NCI-H1694 treated with DMSO at 0.1 percent for 48 hours (cell line): ENCODE measurements around the gene SH3GL3.

Experiments
- DNase-seq: peaks from one replicate; lab custom pipeline; 2025; lab: John Stamatoyannopoulos, UW

The SH3GL3 gene

DNA sequence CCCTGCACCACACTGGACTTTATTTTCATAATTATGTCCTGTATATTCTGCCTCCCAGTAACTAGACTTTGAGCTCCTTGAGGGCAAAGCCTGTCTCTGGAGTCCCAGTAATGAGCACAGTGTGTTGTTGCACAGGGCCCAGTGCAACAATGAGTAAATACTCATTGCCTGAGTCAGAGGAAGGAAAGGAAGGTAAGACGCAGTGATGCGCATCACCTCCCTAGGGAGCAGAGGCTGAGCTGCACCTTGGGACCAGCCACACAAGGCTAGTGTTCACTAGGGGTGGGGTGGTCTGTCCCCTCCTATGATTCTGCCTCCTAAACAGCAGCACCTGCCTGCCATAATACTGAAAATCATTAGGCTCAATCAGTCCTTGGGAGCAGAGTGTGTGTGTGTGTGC is 120.2 kb downstream of the SH3GL3 start:
- DNase-seq, result no peak

DNA sequence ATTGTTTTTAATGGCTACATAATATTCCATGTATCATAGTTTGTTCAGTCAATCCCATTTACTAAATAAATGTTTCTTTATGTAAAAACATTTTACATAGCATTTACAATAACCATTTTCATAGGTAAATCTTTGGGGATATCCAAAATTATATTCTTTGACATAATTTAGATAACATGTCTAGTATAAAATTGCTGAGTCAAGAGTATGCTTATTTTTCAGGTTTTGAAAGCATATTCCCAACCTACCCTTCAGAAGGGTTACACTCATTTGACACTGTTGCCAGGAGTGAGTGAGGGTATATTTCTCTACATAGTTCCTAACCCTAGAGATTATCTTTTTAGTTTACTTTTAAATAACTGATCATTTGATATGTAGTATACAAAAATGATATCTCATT is 122.2 kb downstream of the SH3GL3 start:
- no peak for DNase-seq

DNA sequence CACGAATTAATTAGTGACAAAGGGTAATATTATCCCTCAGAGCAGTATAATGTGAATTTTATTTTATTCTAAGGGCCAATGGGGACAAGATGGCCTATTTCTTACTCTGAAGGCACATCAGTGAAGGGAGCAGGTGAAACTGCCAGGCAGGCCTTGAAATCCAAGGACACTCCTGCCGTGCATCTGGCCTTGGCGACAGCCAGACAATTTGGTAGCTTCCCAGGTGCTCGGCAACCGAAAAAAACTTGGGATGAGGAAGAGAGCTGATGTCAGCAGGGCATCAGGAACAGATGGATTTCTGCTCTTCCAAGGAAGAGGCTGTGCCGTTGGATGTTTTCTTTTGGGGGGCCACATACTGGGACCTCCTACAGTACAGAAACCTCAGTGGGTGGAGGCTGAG is 123.6 kb downstream of the SH3GL3 start:
- DNase-seq, result no peak

DNA sequence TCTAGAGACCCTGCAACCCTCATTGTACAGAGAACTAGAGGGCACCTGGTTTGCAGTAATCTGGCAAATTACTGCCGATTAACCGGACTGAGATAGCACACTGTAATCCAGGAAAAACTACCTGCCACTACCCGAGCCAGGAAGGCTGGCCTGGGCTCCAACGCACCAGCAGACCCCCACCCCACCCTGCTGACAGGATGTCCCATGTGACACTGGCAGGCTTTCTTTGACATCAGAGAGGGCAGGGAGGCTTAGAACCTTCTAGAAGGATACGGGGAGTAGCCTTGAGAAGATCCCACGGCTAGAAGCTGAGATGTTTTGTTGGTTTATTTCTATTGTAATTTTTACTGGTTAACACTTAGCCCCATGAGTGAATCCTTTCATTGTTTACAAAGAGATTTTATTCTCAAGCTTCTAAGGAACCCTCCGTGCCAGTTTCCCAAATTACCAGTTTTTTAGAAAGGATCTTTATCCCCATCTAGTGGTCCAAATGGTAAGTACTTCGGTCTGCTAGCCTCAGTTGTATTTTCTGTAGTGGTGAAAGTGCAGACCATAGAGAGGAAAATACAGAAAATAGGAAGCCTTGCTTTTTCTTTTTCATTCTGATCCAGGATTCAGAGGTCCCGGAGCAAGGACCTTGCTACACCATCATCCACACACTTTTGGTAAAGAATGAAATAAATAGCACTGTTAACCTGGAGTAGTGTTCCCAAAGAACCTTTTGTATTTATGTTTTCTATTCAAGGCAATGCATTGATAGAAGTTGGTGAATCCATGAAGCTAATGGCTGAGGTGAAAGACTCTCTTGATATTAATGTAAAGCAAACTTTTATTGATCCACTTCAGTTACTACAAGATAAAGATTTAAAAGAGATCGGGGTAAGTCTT is 124.9 kb downstream of the SH3GL3 start:
- no peak for DNase-seq

DNA sequence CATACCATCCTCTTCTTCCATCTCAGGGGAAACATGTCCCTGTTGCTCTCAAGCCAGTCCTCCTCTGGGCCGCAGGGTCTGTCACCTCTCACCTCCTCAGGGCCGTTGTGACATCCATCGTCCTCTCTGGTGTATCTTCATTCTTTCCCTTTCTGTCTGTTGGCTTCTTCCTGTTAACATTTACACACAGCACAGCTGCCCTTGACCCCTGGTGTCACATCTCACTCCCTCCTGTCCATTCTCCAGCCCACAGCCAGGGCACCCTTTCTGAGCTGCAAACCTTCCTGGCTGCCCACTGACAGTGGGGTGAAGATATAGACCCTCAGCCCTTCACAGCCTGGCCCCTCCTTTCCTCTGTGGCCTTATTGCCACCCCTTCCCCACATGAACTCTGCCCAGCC is 127.2 kb downstream of the SH3GL3 start:
- DNase-seq, result no peak

DNA sequence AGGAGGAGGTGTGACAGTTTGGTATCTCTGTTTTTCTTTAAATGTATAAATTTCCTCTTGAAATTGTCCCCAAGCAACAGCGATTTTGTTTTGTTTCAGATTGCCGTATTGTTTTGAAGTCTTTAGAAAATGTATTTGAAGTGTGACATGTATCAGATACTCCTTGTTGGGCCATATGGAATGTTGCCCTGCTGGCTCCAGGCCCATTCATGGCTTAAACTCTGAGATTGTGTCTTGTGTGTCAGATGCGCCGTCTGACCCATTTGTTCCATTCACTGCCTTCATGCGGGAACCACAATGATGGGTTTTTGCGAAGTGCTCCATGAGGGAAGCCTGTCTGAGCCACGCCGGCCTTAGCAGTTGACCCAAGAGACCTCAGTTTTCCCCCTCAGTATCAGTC is 131.6 kb downstream of the SH3GL3 start:
- DNase-seq, result no peak

DNA sequence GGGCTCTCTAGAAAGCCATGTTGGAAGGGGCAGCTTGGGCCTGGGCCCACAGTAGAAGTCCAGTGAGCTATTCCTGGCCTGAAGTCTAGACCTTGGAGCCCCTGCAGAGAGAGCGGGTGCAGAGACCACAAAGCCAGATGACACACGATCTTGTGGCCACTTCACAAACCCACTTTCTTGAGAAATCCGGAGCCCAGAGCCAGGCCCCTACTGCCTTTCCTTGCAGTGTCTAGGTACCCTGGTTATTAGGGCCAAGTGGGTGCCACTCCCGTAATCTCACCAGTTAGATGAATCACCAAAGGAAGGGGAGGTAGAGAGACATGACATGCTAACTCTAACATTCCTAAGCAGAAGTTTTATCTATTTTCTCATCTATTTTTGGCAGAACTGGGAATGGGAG is 134.2 kb downstream of the SH3GL3 start:
- DNase-seq, result no peak

DNA sequence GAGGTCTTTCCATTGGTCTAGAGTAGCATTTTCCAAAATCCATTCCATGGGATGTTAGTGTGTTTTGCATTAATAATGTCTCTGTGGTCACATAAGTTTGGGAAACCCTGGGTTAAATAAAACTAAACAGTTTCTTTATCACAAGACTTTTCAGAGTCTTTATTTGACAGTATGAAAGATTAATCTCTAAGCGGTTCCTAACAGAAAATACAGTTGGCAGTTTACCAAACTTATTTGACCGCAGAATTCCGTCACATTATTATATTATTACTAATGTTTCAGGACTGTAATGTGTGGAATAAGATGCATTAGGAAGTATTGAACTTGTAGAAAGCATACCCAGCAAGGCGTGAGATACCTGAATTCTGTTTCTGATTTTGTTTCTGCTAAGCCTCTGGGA is 135.2 kb downstream of the SH3GL3 start:
- DNase-seq, result no peak

DNA sequence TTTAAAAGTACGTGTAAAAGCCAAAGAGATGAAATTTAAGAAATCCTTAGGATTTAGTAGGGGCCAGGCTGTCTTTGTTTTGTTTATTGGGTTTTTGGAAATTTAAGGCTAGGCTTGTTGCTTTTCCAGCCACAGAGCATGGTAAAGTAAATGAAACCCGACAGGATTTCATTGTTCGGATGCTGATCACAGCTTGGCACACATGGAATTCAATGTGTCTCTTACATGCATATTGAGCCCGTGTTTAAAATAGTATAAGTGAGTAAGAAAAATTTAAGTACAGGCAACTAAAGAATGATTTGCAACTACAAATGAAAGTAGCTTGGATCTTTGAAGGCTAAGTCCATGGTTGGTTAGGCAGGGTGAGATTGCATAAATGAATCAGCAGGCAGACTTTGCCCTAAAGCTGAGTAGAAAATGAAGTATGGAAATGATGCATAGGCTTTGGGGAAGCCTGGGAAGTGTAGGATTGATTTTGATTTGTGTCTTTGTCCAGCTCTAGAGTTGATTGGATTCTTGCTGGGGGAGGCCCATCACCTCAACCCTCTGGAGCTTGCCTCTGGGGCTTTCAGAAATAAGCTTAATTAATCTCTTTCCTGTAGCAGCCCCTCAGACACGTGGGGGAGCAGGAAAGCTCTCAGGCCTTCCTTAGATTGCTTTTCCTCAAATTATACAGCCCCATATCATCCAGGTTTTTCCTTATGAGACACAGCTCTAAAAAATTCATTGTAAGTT is 138.6 kb downstream of the SH3GL3 start:
- DNase-seq, result no peak

DNA sequence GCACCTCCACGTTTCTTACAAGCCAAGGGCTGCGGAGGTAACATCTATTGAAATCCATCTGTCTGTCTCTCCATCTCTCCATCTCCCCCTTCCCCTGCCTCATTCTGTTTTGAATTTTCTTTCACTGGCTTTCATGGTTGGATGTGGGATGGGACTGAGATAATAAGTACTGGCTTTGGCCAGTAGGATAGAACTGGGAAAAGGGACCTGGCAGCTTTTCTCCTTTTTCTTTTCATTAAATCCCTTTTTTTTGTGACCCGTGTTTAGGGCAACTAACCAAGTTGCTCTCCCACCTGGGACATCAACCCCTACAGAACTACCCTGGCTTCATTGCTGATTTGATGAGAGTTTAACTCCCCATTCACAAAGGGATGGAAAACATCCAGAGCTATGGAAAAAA is 139.9 kb downstream of the SH3GL3 start:
- DNase-seq, result no peak

DNA sequence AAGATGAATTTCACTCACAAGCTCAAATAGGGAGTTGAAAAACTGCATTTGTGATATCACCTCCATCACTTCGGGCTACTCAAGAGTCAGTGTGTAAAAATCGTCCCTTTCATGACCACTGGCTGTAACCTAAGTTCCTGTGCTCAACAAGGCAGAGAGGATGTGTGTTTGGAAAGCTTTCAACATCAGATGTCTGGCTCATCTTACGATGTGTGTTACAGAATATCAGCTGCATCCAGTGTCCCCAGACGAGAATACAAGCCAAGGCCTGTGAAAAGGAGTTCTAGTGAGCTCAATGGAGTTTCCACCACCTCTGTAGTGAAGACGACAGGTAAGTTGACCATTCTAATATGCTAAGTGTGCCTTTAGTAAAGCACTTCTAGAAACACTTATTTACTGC is 141.3 kb downstream of the SH3GL3 start:
- no peak for DNase-seq

DNA sequence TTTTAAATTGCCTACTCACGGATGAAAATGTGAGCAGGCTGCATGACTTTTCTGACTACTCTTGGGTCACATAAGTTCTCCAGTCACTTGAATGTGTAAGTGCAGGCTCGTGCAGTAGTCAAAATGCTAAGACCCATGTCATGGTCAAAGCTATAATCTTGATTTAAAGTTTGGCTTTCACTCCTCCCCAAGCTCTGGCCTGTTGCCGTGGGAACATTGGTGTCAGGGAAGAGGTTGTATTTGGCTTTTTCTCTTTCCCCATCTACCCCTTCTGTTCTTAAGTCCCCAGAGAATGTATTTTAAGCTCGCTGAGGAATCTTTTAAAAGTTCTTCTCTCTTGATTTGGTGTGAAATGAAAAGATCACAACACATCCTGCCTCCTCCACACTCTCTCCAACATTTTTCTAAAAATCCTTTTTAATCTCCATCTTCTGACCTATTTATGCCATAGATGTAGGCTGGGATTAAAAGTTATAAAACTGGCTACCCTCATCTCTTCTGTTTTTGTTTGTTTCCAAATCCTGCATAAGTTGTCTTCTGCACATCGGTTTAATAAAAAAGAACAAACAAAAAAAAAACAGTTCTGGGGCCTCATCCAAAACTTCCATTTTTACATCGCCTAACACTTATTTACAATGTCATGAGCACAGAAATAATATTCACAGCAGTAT is 145.4 kb downstream of the SH3GL3 start:
- no peak for DNase-seq

DNA sequence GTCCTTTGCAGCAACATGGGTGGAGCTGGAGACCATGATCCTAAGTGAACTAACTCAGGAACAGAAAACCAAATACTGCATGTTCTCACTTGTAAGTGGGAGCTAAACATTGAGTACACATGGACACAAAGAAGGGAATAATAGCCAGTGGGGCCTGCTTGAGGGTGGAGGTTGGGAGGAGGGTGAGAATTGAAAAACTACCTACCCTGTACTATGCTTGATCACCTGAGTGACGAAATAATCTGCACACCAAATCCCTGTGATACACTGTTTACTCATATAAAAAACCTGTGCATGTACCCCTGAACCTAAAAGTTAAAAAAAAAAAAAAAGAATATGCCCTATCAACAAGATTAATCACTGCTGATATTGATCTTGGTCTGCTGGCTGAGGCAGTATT is 148.1 kb downstream of the SH3GL3 start:
- DNase-seq, result no peak

DNA sequence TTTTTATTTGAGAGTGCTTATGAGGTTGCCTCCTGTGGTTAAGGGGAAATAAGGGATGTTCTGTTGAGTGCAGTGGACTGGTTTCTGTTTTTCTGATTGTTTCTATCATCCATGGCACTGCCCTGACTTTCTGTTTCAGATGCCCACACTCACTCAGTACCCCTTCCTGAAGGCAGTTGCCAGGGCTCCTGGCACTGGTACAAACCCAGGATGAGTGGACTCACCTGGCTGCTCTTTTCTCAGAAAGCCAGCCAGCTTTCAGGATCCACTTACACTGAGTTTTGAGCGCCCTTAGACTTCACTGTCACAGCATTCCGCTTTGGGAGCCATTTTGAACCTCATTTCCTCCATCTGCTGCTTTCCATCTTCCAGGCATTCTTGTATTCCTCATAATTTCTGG is 150.9 kb downstream of the SH3GL3 start:
- no peak for DNase-seq

DNA sequence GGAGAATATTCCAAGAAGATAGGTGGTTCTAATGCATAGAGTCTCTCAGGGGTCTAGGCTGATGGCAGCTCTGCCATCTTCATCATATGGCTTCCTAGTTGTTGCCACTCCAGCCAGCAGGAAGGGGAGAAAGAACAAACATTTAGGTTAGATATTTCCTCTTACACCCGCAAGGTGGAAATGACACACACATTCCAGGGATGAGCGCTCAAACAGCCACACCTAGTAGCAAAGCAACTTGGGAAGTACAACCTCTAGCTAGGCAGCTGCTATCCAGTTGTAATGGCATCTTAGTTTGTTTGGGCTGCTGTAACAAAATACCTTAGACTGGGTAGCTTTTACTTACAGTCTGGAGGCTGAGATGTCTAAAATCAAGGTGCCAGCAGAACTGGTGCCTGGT is 154.9 kb downstream of the SH3GL3 start:
- DNase-seq, result no peak

DNA sequence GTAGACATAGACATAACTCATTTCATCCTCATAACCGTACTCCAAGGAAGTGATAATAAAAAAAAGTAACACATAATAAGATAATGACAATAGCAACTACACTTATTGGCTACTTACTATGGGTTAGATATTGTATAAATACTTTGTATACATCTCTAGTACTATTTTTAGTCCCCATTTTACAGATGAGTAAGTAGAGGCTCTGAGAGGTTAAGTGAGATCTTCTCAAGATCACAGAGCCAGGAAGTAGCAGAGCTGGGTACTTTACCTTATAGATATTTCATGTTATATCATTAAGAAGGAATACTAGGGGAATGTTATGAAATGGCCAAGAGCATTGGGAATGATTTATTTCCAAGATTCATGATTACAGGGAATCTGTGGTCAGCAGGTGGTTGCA is 157.4 kb downstream of the SH3GL3 start:
- no peak for DNase-seq

DNA sequence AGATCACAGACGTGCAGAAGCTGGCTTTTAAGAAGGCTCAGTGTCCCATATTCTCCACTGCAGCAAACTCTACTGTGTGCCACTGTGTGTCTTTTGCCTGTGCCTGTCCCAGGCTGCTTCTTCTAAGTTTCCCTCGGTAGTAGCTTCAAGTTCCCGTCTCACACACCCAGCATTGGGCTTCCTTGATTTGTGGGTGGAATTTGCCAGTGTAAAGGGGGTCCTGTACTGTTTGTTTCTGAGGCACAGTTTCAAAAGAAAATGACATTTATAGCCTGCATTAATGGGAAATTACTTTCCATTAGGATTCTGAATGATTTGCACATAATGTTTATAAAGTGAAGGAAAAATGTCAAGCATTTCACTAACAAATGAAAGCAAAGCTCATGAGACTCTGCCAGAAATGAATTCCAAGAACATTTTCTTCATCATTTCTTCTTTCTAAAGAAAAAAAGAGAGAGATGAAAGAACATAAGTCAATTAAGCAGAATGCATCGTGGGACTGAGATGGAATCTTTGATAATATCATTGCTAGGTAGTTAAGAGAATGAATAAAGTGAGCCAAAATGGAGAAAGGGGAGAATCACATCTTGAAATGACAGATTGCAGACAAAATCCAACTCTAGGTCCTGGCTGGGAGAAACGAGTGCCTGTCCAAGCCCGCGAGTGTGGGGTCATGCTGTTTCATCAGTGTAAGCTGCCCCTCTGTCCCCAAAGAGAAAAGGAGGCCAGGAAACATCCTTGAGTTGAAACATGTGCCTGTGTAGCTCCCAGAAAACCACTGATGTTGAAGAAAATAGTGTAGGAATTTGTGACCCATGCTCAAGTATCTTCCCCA is 158.2 kb downstream of the SH3GL3 start:
- no peak for DNase-seq

DNA sequence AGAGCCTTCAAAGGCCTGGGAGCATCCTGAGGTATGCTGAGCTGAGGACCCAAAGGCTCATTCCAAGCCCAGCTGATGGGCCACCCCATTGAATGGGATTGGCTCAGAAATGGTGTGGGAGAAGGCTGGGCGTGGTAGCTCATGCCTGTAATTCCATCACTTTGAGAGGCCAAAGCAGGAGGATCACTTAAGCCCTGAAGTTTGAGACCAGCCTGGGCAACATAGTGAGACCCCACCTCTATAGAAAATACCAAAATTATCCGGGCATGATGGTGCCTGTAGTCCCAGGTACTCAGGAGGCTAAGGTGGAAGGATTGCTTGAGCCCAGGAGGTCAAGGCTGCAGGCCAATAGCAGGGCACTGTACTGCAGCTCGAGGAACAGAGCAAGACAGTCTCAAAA is 163.0 kb downstream of the SH3GL3 start:
- DNase-seq, result no peak

DNA sequence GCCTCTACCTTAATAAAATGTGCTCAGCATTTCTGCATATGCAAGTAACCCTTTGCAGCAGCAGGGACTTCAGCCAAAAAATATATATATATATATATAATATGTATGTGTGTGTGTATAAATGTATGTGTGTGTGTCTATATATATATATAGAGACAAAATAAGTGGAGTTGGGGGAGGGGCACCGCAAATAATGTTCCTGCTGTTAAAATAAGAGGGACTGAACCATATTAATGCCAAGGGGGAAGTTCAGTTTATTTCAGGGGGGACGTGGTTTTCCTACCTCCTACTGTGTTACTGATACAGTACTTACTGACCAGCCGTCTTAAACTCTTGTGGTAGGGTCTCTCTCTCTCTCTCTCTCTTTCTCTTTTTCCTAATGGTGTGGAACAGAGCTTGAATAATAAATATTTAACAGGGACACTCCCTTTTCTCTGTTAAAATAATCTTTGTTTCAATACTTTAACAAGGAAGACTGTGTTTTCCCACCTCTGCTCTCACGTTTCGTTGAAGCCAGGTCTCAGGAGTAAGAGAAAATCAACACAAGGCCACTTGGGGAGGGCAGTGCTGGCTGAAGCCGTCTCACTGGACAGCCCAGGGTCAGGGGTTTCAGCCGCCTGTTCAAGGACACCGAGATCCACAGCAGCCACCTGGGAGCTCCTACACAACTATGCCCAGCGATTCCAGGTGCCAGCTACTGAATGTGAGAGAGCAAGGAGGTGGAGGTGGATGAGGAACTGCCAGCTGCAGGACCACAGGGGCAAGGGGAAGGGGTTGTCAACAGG is 164.0 kb downstream of the SH3GL3 start:
- no peak for DNase-seq

DNA sequence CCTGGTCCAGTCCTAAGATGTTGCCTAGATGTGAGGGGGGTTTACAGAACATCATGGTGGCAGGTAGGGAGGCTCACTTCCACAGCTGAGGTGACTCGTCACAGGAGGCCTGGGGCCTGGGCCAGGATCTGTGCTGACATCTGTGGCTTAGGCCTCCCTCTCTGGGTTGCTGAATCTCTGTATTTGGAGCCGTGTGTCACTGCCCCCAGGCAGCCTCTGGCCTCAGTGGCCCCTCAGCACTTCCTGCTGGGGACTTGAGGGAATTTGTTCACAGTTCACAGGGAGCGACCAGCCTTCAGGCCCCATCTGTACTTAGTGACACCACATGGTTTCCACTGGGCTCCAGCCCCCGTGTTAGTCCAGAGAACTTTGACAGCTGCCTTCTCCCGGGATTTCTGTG is 165.1 kb downstream of the SH3GL3 start:
- no peak for DNase-seq

DNA sequence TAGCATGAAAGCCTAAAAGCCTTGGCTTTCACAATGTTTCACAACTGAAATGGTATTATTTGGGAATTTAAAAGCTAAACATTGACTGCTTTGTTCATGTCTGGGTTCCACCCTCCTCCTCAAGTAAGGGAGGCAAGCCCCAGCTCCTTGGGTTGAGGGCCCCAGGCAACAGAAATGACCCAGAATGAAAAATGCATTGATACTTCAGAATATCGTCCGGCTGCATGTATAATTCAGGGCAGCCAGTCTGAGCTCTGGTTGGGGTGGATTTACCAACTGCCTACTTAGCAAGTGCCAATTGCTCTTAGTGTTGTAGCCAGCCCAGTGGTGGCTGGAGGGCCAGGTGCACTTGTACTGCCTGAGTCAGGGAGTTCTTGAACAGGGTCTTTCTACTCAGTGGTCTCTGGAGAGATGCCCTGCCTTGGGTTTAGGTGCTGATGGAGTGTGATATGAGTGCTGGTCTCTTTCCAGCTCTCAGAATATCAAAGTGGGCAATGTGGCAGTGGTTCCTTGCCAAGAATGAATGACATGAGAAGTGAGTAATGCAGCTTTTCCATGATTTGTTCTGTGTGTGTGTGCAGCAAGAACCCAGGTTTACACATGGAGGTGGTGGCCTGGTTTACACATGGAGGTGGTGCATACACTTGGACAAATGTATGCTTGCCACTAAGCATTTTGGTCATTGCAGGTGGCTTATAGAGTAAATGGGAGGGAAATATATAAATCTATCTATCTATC is 165.9 kb downstream of the SH3GL3 start:
- no peak for DNase-seq
